Stimulated activated CD4-positive, alpha-beta T cell treated with anti-CD3 and anti-CD28 coated beads, Interleukin-1b, Interleukin-23, amount 100 ng/mL, for 48 hours (primary cell): ENCODE measurements around the gene SLC8A3.

Source experiments
- DNase-seq: peaks from one replicate; pipeline ENCODE4 v3.0.0-alpha.2; 2020

SLC8A3 gene

DNA sequence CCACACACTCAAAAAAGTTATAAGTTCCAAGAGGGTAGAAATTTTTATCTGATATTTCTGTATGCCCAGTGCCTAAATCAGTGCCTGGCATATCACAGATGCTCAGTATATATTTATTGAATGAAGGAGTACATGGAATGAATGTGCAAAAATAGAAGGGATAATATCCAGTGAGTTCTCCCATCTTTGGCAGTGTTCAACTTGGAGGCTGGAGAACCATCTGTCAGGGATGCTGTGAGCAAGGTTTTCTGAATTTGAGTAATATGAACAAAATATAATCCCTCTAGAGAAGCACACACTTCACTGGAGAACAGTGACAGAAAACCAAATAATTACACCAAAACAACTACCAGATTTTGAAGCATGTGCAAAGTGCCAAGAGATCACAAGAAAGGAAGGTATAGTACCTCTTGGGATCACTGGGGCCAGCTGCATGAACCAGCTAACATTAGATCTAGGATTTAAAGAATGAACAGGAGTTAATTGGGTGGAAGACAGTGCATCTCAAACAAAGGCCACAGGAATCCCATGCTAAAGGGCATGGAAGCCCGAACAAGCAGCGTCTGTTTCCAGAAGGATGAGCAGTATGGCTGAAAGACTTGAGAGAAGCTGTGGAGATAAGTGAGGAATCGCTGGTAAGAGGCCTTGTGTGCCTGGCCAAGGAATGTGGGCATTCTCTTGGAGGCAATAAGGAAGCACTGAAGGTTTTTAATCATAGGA lies 11.5 kb downstream of the SLC8A3 start:
- DNase-seq = no peak

DNA sequence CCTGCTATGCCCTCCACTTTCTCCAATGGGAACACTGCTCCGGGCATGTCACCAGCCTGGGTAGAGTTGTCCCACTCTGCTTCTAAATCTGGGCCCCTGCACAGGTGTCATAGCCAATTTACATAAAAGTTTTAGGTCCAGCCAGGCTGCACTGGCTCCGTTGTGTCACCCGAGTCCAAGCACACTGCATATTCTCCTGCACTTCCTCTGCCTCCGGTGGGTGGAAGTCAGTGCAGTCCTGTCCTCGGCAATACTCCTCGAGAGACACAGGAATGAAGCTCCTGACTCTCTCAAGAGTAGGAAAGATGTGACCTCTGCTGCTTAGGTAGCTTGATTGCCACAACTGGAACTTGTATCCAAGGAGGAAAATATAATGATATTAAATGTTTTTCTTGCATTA lies 15.2 kb downstream of the SLC8A3 start:
- no peak for DNase-seq

DNA sequence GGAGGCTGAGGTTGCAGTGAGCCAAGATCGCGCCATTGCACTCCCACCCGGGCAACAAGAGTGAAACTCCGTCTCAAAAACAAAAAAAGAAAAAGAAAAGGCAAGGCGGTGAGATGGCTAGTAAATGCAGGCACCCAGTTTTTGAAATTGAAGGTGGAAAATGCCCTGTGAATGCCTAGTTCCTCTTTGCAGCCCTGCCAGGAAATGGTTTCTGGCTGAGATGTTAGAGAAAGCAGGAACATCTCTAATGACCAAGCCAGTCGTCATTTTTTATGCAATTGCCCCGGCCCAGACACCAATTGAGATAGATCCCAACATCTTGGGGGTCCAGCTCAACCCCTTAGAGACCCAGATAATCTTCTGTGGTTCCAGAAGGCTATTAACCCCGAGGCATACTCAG lies 17.0 kb downstream of the SLC8A3 start:
- no peak for DNase-seq

DNA sequence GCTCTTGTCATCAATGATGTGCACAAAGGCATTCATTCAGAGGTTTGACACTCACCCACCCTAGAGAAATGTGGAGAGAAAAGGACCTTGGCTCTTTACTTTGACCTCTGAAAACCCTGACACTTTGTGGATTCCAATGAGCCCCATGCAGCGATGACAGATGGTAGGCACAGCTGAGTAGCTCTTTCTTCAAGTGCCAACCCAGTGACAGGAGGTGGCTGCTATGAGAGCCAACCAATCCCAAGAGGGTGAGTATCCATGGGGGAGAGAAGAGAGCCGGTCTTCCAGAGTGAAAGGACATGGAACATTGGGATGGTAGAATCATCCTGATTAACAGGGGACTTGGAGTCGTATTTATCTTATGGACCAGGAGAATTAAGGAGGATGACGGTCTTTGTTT lies 17.8 kb downstream of the SLC8A3 start:
- DNase-seq = no peak

DNA sequence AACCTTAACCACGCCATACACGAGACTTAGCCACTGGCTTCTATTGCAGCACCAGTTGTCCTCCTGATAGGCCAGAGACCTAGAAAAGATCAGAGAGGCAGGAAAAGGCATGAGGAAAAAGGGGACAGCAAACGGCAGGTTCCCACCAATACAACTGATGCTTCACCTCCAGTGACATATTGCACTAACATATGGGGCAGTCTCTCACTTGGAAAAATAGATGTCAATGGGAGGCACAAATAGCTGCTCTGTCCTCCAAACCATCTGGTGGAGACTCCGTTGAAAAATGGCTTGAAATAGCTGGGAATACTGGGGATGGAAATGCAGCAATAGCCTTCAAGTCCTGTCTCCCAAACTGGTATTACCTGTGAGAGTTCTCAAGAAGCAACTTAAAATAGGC lies 20.3 kb downstream of the SLC8A3 start:
- DNase-seq = no peak

DNA sequence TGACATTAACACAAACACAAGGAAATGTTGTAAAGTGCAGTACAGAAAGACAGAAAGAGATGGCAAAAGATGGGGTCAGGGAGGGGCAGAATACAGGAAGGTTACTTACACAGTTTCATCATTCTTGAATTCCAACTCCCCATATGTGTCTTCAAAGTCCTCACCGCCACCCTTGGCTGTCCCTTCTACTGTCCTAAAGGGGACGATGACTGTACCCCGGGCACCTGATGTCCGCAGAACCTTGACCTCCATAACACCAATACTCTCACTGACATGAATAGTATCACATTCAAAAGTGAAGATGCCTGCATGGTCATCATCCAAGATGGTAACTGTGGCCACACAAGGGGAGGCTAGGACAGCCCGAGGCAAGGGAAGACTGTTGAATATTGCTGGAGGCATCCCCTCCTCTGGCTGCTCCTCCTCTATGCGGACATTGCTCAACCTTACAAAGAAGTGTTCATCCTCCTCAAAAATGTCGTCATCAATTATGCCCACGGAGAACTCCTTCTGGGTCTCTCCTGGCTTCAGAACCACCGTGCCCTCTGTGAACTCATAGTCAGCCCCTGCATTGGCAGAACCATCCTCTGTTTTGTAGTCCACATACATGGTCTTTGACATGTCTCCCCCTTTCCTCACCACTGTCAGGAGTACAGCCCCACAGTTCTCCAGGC lies 22.1 kb downstream of the SLC8A3 start:
- no peak for DNase-seq

DNA sequence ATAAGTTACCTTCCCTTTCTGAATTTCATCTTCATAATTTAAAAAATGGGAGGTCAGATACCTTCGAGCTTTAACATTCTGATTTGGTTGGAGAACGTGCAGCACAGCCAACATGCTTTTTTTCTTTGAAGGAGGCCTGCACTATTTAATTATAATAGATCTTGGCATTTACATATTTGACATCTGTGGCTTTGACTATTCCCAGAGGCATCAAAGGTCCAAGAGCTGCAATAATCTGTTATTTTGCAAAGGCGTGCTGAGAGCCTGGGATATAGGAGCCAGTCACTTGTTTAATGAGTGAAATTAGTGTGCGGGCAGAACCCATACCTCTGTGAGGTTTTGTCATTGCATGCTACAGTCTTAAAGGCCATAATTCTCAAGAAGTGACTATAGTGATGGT lies 26.4 kb downstream of the SLC8A3 start:
- DNase-seq = no peak

DNA sequence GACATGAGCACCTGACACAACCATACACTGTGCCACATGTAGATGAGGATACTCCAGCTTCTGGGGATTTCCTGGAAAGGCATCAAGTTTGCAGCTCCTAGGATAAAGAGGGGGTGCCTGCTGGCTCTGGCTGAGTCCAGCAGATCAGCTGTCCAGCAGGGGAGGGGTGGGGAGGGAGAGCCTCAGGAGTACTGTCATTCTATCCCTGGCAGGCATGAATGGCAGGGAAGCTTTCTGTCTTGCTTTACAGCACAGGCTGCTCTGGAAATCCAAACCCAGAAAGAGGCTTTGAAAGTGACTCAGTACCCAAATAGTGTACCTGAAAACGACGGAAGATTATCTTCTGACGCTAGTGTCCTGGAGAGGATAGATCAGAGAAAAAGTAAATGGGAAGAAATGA lies 32.2 kb downstream of the SLC8A3 start:
- DNase-seq = no peak

DNA sequence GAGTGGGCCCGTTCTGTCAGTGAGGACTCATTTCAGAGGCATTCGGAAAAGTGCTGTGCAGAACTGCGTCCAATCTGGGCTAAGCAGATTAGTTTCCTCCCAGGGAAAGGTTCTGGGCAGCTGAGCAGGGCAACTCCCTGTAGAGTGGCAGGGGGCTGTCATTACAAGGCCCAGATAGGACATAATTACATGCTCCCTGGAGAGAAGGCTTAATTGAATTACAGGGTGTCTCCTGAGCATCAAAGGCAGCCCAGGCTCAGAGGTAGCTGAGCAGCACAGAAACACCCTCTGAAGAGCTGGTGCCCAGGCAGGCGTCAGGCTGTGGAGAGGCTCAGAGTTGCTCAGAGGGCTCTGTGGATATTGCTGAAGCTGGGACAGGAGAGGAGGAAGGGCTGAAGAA lies 36.0 kb downstream of the SLC8A3 start:
- DNase-seq = no peak

DNA sequence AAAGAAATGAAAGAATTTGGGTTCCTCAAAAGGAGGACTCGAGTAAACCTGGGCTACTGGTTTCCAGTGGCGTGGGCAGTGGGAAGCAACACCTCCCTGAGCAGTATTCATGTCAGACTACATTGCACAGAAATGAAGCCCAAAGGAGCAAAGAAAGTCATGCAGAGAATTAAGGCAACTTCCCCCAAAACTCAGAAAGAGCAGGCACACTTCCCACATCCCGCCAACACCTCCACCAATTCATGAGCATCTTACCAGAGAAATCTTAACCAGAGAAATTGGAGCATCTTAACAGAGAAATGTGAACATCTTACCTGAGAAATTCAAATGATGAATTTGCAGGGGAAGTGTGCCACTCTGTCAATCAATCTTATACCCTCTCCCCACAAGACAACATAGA lies 36.7 kb downstream of the SLC8A3 start:
- no peak for DNase-seq

DNA sequence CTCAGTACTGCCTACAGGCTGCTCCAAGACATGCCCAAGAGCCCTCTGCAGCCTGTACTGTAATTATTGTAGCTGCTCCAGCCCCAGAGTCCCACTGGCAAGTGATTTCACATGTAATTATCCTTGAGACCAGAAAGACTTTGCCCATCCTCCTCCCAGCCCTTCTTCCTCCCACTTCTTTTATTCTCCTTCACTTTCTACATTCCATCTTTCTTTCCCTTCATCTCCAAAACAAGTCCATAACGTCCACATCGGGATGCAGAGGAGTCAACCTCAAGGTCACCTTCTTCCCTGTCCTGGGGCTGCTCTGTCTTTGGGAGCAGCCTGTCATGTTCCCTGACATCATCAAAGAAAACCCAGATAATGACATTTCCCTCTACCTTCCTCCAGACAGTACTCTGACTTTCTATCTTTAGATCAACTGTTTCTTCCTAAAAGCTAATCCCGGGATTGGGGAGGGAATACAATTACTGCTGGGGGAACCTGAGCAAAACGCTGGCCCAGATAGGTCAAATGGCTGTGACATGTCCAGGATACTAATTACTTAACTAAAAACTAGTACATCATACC lies 39.1 kb downstream of the SLC8A3 start:
- DNase-seq = no peak

DNA sequence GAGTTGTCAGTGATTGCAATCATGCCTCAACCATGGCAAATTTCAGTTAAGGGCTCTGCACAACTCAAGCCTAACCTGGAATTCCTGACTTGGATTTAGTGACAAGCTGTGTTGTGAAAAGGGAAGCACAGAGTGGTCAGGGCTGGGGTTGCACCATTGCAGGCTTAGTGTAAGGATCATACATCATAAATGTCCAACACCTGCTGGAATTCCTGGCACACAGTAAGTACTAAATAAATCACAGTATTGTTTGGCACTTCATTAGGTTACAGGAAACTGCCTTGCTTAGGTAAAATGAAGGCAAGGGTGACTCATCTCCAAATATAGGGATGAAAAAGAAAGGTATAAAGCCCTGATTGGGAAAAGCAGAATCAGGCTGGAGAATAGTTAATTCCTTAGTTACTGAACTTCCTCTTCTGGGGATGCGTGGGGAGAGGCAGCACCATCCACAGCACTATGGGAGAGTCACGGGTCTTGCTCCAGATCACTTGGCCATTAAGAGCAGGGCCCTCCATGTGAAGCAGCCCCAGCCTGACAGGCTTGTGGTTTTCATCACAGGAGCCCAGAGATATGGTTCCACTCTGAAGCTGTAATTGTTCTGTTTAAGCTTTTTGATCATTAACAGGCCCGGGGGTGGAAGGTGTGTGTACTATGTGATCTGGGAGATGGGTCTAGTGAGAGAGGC lies 39.7 kb downstream of the SLC8A3 start:
- DNase-seq = no peak

DNA sequence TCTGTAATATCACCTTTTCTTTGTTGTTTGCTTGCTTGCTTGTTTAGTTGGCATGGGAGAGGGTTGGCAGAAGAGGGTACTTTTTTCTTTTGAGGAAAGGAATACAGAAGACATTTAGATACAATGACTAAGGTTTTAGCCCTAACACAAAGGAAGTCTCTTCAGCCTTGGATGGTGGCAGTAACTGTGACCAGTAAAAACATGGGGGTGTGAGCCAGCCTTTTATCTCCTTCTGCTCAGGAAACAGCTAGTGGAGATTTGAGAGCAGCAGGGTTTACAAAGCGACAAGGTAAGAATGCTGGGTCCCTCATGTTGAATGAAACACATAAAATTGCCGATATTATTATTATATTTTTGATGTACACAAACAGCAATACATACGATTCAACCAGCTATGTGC lies 40.4 kb downstream of the SLC8A3 start:
- no peak for DNase-seq

DNA sequence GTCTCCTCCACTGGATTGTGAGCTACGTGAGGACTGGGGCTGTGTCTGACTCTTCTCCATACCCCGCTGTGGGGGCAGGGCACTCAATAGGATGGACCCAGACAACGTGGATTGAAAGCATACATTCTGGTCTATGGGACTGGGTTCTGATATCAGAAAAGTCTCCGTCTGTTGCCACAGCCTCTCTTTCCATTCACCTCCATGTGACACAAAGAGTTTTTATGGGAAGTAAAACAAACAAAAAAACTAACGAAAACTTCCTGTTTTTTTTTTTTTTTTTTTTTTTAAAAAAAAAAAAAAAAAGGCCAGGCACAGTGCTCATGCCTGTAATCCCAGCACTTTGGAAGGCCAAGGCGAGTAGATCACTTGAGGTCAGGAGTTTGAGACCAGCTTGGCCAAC lies 44.7 kb downstream of the SLC8A3 start:
- DNase-seq = no peak

DNA sequence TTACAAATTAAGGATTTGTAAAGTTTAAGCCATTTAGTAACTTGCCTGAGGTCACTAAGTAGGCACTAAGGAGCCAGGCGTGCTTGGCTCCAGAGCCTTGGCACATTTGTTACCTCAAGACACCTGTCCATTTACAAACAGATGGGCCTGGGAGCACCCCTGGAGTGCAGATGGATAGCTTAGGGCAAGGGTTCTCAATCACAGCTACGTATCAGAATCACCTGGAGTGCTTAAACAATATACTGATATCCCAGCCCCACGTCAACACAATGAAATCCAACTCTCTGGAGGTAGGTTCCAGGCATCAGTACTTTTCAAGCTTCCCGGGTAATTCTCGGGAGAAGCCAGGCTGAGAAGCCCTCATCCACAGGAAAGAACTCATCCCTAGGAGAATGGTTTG lies 45.4 kb downstream of the SLC8A3 start:
- no peak for DNase-seq

DNA sequence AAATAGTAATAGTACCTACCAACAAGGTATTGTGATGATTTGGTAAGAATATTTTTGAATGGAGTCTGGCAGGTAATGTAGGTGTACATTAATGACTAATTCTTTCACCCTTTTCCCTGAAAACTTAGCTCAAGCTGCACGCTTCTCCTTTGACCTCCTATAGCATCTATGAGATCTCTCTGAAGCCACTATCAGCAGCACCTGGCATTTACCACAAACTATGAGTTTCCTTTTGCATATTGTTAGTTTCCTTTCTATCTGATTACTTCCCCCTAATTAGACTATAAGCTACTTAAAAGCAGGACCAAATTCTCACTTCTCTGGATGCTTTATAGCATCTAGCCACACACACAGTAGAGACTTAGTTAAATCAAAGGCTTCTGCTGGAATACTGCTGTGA lies 48.1 kb downstream of the SLC8A3 start:
- DNase-seq = no peak

DNA sequence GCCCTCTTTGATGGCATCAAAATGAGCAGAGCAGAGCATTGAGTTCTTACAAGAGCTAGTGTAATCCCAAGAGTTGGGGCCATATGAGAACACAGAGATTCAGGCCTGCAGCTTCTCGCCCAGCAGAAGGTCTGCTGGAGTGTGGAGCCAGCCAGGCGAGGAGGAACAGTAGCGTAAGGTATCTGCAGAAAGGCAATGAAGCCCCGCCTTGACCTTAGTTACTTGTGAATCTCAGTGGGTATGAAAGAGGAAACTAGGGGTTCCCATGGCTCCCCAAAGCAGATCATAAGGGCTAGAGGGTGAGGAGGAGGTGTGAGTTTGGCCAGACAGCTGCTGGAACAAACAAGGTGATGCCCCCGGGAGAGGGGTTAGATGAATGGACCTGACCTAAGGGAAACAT lies 49.4 kb downstream of the SLC8A3 start:
- DNase-seq = no peak

DNA sequence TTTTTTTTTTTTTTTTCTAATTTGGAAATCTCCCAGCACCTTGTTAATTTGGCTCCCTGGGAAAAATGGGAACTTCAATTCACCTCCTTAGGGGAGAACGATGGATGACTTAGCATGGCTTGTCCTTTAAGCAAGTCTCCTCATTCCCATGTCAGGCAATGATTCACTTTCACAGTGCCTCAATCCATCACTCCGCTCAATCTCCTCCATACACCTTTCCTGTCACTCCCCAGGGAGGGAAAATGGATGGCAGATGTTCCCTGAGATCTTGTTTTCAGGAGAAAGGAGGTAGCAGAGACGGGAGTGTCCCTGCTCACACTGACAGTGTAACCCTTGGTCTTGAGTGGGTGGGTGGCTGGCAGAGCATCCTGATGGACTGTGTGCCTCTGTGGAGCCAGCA lies 51.0 kb downstream of the SLC8A3 start:
- no peak for DNase-seq

DNA sequence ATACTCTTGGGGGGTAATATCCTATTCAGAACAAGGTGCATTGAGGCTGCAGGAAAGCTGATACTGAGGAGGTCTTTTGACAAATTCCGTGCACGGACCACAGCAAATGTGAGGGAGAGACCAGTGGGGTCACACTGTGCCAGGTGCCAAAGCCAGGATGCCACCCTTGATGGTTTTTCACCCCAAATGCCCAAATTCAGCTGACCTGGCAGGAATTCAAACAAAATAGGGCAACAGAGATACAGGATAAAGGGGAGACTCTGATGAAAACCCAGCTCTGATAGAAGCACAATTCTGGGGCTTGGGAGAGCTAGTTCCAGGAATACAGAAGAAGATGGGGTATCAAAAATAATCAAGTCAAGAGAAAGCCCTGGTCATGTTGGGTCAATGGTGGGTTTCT lies 55.3 kb downstream of the SLC8A3 start:
- no peak for DNase-seq

DNA sequence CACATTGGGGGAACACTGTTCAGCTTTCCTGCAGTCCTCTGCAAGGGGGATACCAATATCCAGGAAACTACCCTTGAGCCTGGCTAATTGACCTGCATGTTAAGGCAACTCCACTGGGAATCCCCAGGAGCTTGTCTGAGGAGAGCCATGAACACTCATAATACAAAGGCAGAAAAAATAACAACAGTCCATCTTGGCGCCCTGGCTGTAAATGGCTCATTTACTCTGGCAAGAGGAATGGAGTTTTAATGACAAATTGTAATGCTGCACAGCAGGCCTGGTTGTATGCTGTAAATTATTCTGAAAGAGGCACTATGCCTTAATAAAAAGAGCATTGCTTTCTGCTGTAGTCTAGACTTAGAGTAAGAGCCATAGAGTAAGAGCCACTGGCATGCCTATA lies 58.3 kb downstream of the SLC8A3 start:
- no peak for DNase-seq

DNA sequence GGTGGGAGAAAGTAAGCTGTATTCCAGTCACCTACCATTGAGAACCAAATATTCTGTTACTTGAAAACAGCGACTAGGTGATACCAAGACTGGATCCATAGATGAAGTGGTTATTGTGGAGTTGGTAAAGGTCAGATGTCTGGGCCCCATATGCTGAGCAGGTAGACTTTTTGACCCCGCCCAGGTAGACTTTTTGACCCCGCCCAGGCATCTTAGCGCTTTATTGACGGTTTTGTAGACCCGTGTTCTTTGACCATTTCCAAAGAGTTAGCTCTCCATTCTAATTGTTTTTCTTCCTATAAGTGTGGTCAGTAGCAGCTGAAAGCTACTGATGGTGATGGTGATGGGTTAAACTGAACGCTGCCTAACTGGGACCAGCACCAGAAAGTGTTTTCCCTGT lies 61.6 kb downstream of the SLC8A3 start:
- DNase-seq = no peak

DNA sequence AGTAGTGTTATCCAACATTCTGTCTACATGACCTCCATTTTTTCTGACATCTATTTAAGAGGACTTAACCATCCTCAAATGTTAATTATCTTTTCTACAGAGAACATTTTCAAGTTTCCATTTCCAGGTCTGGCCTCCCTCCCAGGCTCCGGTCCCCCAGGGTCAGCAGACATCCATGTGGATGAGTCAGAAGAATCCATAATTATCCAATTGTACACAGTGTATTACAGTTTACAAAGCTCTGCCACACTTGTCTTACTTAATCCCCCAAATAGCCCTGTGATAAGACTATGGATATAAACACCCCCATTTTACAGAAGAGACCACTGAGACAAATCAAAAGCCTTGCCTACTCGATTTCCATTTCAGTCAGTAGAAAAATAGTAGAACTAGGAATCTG lies 65.0 kb downstream of the SLC8A3 start:
- DNase-seq = no peak

DNA sequence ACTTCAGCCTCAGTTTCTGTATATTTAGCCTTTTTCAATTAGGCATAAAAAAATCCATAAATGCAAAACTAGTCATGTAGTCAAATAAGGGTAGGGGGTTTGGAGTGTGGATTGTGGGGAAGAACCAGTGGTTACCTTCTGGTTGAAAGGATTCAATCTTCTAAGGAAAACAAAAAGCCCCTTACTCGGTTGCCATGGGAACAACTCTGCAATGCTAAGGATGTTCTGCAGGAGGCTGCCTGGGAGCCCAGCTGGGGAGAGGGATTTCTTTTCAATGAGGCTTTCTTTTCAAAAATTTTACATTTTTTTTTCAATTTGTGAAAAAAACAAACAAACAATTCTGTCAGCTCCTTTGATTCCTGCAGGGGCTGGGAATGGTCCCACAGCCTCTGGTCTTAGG lies 67.2 kb downstream of the SLC8A3 start:
- no peak for DNase-seq

DNA sequence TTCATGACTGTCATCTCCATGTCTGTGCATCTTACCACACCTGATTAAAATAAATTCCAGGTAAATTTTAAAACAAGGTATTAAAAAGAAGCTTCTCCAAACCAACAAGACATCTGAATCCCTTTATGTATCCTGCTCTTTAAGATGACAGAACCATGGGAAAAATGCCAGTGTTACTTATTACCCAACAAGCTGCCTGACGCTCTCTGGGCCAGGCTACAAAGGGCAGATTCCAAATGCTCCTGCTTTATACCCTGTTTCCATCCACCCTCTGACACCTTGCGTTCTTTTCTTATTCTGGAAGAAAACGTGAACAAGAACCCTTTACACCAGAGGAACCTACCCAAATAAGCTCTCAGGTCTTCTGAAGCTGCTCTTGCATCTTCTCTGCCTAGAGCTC lies 70.7 kb downstream of the SLC8A3 start:
- DNase-seq = no peak
